HAP-1 (cell line): ENCODE data around the gene GBP4.
"Not testable (repeated sequence)": the region's sequence is repeated elsewhere in the genome, so short reads cannot be mapped to it uniquely, and the experiment has no call there.

Experiments
- DNase-seq, 2 experiments: peaks; one replicate each; pipeline ENCODE4 v3.0.0-alpha.2; 2016 to 2020; ENCODE audit warnings: low spot score in 2 of 2
- H3K27me3 ChIP-seq: fragments of 250-450 bp; sonication (Bioruptor Pico); 2 replicates; pipeline ENCODE4 v1.5.1; 2020; ENCODE audit warnings: low read depth, mild to moderate bottlenecking, moderate library complexity
- H3K36me3 ChIP-seq: fragments of 250-450 bp; sonication (Bioruptor Pico); replicated peaks from 2 replicates; pipeline ENCODE4 v1.5.1; 2020; ENCODE audit warnings: mild to moderate bottlenecking
- H3K4me1 ChIP-seq: fragments of 250-450 bp; sonication (Bioruptor Pico); 2 replicates; pipeline ENCODE4 v1.5.1; 2020; ENCODE audit warnings: mild to moderate bottlenecking
- H3K4me3 ChIP-seq: fragments of 250-450 bp; sonication (Bioruptor Pico); 2 replicates; pipeline ENCODE4 v1.5.1; 2020; ENCODE audit warnings: mild to moderate bottlenecking, moderate library complexity
- H3K9me3 ChIP-seq: fragments of 250-450 bp; sonication (Bioruptor Pico); 2 replicates; pipeline ENCODE4 v1.5.1; 2020; ENCODE audit warnings: mild to moderate bottlenecking, moderate library complexity
- in situ Hi-C: fragments of 300-500 bp; cut with MboI; formaldehyde crosslinking; loops from 3 replicates; pipeline ENCODE4 v1.14.3; 2020; ENCODE audit warnings: low sequenced_read_pairs, inconsistent platforms, mixed read lengths

GBP4 gene

DNA sequence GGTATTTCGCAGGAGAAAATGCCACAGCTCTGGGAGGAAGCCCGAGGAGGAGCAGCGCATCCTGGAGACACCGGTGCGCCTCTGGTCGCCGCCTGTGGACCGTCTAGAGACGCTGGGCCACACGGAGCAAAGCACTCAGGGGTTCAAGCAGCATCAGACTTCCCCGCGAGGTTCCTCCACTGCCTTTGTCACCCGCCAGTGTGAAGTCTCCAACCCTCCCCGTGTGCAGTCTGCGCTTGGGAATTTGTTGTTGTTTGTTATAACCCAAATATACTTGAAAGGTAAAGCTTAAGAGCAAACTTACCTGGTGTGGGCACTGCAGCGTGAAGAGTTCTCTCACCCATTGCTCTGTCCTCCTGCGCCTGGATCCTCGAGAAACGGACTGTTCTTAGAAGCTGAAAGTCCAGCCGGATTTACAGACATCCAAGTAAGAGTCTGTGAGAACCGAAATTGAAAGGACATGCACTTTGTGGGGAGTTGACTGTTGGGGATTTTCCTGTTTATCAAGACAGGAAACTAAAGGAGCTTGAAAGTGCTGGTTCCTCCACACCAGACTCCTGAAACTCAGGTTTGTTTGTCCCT is at the start of gene GBP4:
Gene GBP4, minus strand, starts transcription at position 452 of the 582 bp plus-strand sequence. Its CDS starts 108 bp downstream, at position 344.
- H3K36me3 ChIP-seq = no peaks in the 10 kb centered on the region
- no peak for DNase-seq
- H3K4me1 ChIP-seq = no peaks in the 10 kb centered on the region
- in situ Hi-C loops = no loop called here
- H3K27me3 ChIP-seq = peaks cover 10% of the 10 kb centered on the region; the same call in 1 of the 2 replicates
- H3K9me3 ChIP-seq = no peaks in the 10 kb centered on the region
- no peak within 1 kb of the TSS for H3K4me3 ChIP-seq

- H3K4me1 ChIP-seq = peaks cover 14% of the 10 kb centered on the region
- no peaks in the 10 kb centered on the region for H3K9me3 ChIP-seq
- in situ Hi-C loops = no loop called here
- no peak for DNase-seq
- H3K4me3 ChIP-seq = no peak overlapping the region
- no peaks in the 10 kb centered on the region for H3K36me3 ChIP-seq
- H3K27me3 ChIP-seq = no peaks in the 10 kb centered on the region
Measured at GRCh38 chr1:89243046-89243445, 44.3 kb upstream of the GBP4 start.

DNA sequence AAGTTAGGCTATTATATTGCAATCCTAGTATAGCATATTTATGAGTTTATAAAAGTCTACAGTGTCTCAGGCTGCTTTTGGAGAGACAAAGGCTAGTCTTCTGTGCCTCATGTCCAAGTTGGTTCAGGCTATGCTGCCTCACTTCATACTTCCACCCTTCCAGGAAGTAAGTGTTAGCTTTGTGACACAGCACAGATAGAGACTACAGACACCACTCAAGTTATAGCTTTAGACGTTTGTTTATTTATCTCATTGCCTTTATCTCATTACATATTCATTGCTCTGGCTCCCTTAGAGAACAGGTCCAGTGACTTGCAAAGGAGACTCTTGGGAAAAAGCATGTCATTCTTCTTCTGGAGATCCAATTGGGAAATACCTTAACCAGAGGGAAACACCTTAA is 22.6 kb upstream of the GBP4 start:
- DNase-seq = no peak
- Histone ChIP-seq H3K27me3 (no peaks in the 10 kb centered on the region), H3K36me3 (no peaks in the 10 kb centered on the region), H3K4me1 (no peaks in the 10 kb centered on the region), H3K9me3 (no peaks in the 10 kb centered on the region), H3K4me3 (no peak overlapping the region)
- in situ Hi-C loops = no loop called here

DNA sequence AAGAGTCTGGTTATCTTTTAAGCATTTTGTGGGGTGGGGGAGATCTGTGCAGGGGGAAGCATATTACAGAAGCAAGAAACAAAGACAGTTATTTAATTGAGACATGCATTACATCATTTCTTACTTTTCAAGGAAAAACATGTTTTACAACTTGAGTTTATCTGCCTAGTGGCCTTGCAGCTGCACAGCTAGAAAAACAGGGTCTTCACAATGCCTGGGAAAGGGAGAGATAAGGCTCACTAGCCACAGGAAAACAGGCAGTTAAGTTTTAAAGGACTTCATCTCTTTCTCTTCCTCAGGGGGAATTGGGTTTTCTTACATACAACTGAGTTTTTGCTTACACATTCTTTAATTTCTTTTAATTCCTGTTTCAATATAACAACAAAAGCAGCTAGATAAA is 21.1 kb upstream of the GBP4 start:
- H3K9me3 ChIP-seq, in situ Hi-C loops, H3K4me1 ChIP-seq, H3K36me3 ChIP-seq, DNase-seq, H3K4me3 ChIP-seq, H3K27me3 ChIP-seq: not testable (repeated sequence)

GRCh38 chr1:89218941-89219340 is 20.2 kb upstream of the GBP4 start:
- H3K36me3 ChIP-seq, H3K4me3 ChIP-seq, H3K27me3 ChIP-seq, H3K9me3 ChIP-seq, DNase-seq, in situ Hi-C loops, H3K4me1 ChIP-seq: not testable (repeated sequence)

DNA sequence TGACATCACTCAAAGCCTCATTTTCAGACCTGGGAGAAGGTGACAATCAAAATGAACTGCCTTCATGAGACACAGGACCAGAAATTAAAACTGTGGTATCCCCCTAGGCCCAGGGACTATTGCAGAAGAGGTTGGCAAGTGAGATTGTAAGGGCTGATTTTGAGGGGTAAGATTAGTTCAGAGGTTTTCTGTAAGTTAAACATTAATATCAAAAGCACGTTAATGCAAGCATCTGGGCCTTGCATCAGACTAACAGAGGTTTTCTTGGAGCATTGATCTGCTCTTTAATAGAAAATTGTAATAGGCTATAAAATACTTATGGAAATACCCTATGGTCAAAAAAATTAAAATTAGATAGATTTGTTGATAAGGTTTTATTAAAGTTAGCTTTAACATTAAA is 14.6 kb upstream of the GBP4 start:
- no peak overlapping the region for H3K4me3 ChIP-seq
- no peaks in the 10 kb centered on the region for H3K4me1 ChIP-seq
- H3K36me3 ChIP-seq = no peaks in the 10 kb centered on the region
- in situ Hi-C loops = no loop called here
- peaks cover 6% of the 10 kb centered on the region for H3K9me3 ChIP-seq
- DNase-seq = no peak
- no peaks in the 10 kb centered on the region for H3K27me3 ChIP-seq

DNA sequence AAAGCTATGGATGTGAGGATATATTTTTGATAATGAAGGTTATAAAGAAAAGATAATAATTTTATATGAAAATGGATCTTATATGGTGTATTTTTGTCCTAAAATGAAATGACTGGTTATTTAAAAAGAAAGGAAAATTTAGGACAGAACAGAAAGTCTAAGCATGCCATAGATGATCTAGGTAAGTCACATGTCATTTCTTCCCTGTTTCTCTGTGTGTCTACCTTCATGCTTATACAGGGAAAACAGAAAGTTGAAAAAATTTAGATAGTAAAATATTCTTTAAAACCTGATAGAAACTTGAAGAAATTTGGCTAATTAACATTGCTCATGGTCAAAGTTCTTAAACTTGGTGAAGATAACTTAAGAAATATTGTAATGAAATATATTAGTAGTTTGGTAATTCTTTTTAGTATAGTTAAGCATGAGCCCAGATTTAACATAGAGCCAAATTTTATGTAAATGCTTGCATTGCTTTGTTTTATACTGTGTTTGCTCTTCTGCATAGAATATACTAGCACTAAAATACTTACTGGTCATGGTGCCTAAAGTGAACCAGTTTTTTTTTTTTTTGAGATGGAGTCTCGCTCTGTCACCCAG is 12.4 kb upstream of the GBP4 start:
- peaks cover 6% of the 10 kb centered on the region for H3K9me3 ChIP-seq
- DNase-seq = no peak
- no peaks in the 10 kb centered on the region for H3K27me3 ChIP-seq
- in situ Hi-C loops = no loop called here
- no peaks in the 10 kb centered on the region for H3K4me1 ChIP-seq
- H3K36me3 ChIP-seq = no peaks in the 10 kb centered on the region
- no peak overlapping the region for H3K4me3 ChIP-seq

- Histone ChIP-seq H3K36me3 (no peaks in the 10 kb centered on the region), H3K27me3 (no peaks in the 10 kb centered on the region), H3K4me1 (no peaks in the 10 kb centered on the region), H3K9me3 (peaks cover 6% of the 10 kb centered on the region), H3K4me3 (no peak overlapping the region)
- in situ Hi-C loops = no loop called here
- DNase-seq = no peak
Measured at GRCh38 chr1:89206373-89206772, 7.6 kb upstream of the GBP4 start.

DNA sequence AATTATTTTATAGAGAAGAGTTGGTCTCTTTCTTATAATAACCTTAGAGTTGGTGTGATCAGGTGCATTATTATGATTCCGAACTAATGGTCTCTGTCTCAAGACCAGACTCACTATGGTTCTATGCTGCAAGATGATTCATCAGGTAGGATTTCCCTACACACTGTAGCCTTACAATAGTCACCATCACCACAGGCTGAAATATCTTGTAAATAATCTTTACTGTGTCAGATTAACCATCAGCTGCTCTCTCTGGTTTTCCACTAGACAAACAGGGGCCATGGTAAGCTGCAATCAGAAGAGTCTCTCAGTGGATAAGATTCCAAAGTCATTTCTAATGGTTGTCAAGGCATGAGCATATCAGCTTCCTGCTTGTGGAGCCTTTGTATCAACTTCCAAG is 4.4 kb upstream of the GBP4 start:
- 0 out of 2 replicates have a peak, but pooled peaks cover 8% of the 10 kb centered on the region for H3K27me3 ChIP-seq
- no peaks in the 10 kb centered on the region for H3K4me1 ChIP-seq
- no peak for DNase-seq
- in situ Hi-C loops = no loop called here
- H3K9me3 ChIP-seq = no peaks in the 10 kb centered on the region
- H3K4me3 ChIP-seq = no peak overlapping the region
- no peaks in the 10 kb centered on the region for H3K36me3 ChIP-seq

DNA sequence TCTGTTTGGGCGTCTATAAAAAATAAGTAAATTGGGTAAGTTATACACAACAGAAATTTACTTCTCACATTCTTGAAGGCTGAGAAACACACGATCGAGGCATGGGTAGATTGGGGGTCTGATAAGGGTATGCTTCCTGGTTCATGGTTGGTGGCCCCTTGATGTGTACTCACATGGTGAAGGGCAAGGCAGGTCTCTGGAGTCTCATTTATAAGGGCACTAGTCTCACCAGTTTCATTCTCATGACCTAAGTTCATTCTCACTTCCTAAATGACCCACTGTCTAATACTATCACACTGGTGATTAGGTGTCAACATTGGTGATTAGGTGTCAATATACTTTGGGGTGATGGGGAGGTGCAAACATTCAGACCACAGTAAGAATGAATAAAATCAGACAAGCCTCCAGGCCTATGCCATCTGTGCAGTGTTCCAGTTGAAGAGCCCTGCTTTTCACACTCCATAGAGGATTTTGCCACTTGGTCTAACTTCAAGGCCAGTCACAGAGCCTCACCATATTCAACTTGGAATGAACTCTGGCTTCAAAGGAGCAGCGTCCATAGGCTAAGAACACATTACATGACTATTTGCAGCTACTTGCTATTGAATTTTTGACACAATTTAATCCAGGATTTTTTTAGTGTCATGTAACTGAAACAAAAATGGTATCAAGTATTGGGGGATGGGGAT is 2.5 kb upstream of the GBP4 start:
- in situ Hi-C loops = no loop called here
- DNase-seq = no peak

DNA sequence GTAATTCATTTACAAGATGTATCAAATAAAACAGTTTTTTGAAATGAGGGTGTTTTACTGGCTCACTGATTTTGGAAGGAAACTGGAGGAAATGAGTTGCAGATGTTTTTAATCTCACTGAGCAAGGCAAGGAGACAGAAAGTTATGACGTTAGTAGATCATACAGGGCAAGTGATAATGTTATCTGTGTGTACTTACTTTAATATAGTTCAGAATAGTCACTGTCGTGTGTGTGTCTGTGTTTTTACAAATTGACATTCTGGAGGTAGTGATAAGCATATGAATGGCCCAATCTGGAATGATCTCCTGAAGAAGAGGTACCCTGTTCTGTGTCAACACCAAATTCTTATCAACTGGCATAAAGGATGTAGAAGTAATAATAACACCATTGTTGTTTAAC is 1.9 kb upstream of the GBP4 start:
- Histone ChIP-seq H3K36me3 (no peaks in the 10 kb centered on the region), H3K9me3 (no peaks in the 10 kb centered on the region), H3K27me3 (peaks cover 10% of the 10 kb centered on the region; the same call in 1 of the 2 replicates), H3K4me3 (no peak overlapping the region), H3K4me1 (no peaks in the 10 kb centered on the region)
- no peak for DNase-seq
- in situ Hi-C loops = no loop called here

More for the DNA sequence above, 2.5 kb upstream of the GBP4 start:
- Histone ChIP-seq H3K27me3 (peaks cover 10% of the 10 kb centered on the region; the same call in 1 of the 2 replicates), H3K36me3 (no peaks in the 10 kb centered on the region), H3K9me3 (no peaks in the 10 kb centered on the region), H3K4me1 (no peaks in the 10 kb centered on the region), H3K4me3 (no peak overlapping the region)

- Histone ChIP-seq H3K27me3 (peaks cover 10% of the 10 kb centered on the region; the same call in 1 of the 2 replicates), H3K4me3 (no peak overlapping the region), H3K36me3 (no peaks in the 10 kb centered on the region), H3K9me3 (no peaks in the 10 kb centered on the region), H3K4me1 (no peaks in the 10 kb centered on the region)
- in situ Hi-C loops = no loop called here
- no peak for DNase-seq
Measured at GRCh38 chr1:89199525-89200031, 836 bp upstream of the GBP4 start.

DNA sequence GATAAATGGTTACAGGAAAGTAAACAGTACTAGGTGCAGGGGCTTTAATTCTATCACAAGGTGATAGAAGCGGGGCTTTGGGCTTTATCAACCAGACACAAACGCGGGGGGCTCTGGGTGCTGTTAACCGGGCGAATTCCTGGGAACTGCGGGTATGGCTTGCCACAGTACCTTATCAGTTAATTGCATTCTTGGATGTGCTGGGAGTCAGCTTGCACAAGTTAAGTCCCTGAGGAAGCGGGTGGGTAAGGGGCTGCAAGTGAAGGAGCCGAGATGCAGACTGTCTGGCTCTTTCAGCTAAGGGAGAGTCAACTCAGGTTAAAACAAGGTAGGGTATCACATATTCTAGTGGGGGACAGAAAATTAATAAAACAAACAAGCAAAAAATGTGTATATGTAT is 661 bp downstream of the GBP4 start:
- Histone ChIP-seq H3K9me3 (no peaks in the 10 kb centered on the region), H3K36me3 (no peaks in the 10 kb centered on the region), H3K27me3 (peaks cover 10% of the 10 kb centered on the region; the same call in 1 of the 2 replicates), H3K4me1 (no peaks in the 10 kb centered on the region), H3K4me3 (no peak overlapping the region)
- in situ Hi-C loops = no loop called here
- DNase-seq = no peak

DNA sequence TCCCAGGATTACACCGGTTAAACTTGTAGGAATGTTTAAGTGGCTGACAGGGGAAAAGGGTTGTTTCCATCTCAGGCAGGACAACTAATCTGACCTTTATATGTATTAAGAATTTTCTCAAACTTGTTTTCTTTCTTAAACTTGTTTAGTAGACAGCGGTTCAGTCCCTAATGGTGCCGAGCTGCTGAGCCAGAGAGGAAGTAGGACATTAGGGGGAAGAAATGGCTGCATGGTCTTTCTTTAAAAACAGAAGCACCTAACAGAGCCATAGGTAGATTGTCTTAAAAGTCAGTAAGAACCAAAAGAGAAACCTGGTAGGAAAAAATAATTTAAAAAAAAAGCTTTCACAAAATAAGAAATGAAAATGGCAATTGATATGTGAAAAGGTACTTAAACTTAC is 3.3 kb downstream of the GBP4 start:
- H3K27me3 ChIP-seq = peaks cover 10% of the 10 kb centered on the region; the same call in 1 of the 2 replicates
- DNase-seq = no peak
- H3K9me3 ChIP-seq = no peaks in the 10 kb centered on the region
- in situ Hi-C loops = no loop called here
- no peaks in the 10 kb centered on the region for H3K36me3 ChIP-seq
- H3K4me1 ChIP-seq = no peaks in the 10 kb centered on the region
- no peak overlapping the region for H3K4me3 ChIP-seq
